Lung microvascular endothelial cell (primary cell): ENCODE results near the gene KCNIP3. TPM values are rescaled to one million over a fixed set of nuclear protein-coding genes. Genes with fewer than 3 reads are reported as not detected.
"Not testable (repeated sequence)": the region's sequence is repeated elsewhere in the genome, so short reads cannot be mapped to it uniquely, and the experiment has no call there.

Experiments
- DNase-seq, 2 donors: peaks; one replicate each; pipeline versions ENCODE4 v3.0.0 to v3.0.0-alpha.2; 2010; ENCODE audit warnings: low read depth in 2 of 2
- total RNA-seq: library from RNA; depleted of rRNA; stranded (reverse); fragments of >200 nt; gene quantifications from 2 replicates; pipeline ENCODE4 v1.2.1, GENCODE V29; 2014

Gene KCNIP3
- total RNA-seq, 1 donor from 2014 or later = not detected

- DNase-seq = no peak
Observed at GRCh38 chr2:95359501-95359930, 62.4 kb downstream of the KCNIP3 start.

- no peak for DNase-seq
Observed at GRCh38 chr2:95361216-95361980, 64.3 kb downstream of the KCNIP3 start.

- DNase-seq = no peak
Observed at GRCh38 chr2:95362486-95362885, 65.3 kb downstream of the KCNIP3 start.

- DNase-seq = no peak
Observed at GRCh38 chr2:95366514-95366913, 69.4 kb downstream of the KCNIP3 start.

GRCh38 chr2:95372216-95372829 lies 75.2 kb downstream of the KCNIP3 start:
- DNase-seq = no peak

GRCh38 chr2:95372845-95373244 lies 75.7 kb downstream of the KCNIP3 start:
- DNase-seq = no peak

- no peak for DNase-seq
Observed at GRCh38 chr2:95374029-95374428, 76.9 kb downstream of the KCNIP3 start.

GRCh38 chr2:95374451-95374920 lies 77.3 kb downstream of the KCNIP3 start:
- DNase-seq = no peak

GRCh38 chr2:95374921-95375471 lies 77.8 kb downstream of the KCNIP3 start:
- DNase-seq = no peak

- DNase-seq = no peak
Observed at GRCh38 chr2:95375532-95376150, 78.5 kb downstream of the KCNIP3 start.

GRCh38 chr2:95376311-95377215 lies 79.4 kb downstream of the KCNIP3 start:
- no peak for DNase-seq

- no peak for DNase-seq
Observed at GRCh38 chr2:95377216-95378123, 80.3 kb downstream of the KCNIP3 start.

- DNase-seq = not testable (repeated sequence)
Observed at GRCh38 chr2:95378281-95378680, 81.1 kb downstream of the KCNIP3 start.

- DNase-seq = no peak
Observed at GRCh38 chr2:95379371-95379831, 82.3 kb downstream of the KCNIP3 start.

- no peak for DNase-seq
Observed at GRCh38 chr2:95380280-95380679, 83.1 kb downstream of the KCNIP3 start.

- DNase-seq = no peak
Observed at GRCh38 chr2:95380731-95381130, 83.6 kb downstream of the KCNIP3 start.

- DNase-seq = no peak
Observed at GRCh38 chr2:95381212-95382191, 84.4 kb downstream of the KCNIP3 start.

- DNase-seq = no peak
Observed at GRCh38 chr2:95382192-95382591, 85.0 kb downstream of the KCNIP3 start.
